ENCODE data around the gene PHGDH. TPM values are rescaled to one million over a fixed set of nuclear protein-coding genes. Genes with fewer than 3 reads are reported as not detected.

Gene PHGDH
- total and polyA plus RNA-seq, 9 of the 15 experiments (the other 6 are each of a cell fraction or from before 2014, with no cell fraction given), result 6.7 to 84.2 (median 36.2) TPM

DNA sequence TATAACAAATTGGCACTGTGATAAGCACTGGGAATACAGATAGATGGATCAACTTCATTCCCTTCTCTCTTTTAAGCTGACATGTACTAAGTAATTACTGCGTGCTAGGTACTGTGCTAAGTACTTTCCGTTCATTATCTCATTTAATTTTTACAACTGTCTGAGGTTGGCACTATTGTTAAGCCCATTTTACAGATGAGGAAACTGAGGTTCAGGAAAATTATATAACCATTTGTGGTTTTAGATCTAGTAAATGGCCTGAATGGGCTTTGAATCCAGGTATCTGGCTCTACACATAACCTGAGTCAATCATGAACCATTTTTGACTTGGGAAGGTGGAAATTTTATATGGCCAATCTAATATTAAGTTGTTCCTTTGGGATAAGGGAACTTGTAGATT is 60.6 kb downstream of the PHGDH start (continued):
- no peak for TF ChIP-seq SRF (CRISPR knock-in tag; IDR thresholded peaks at IDR 0.05)
- TF ChIP-seq ZNF175 (CRISPR knock-in tag; IDR thresholded peaks at IDR 0.05; ENCODE audit: low read depth), result no peak
- TF ChIP-seq ADNP (tag; IDR thresholded peaks at IDR 0.05), result peak; percentile 72
- TF ChIP-seq RBM25 (IDR thresholded peaks at IDR 0.05; ENCODE audit: low read depth, low read length, severe bottlenecking), result peak; percentile 95
- no peak for TF ChIP-seq RFX7 (CRISPR knock-in tag; IDR thresholded peaks at IDR 0.05)

DNA sequence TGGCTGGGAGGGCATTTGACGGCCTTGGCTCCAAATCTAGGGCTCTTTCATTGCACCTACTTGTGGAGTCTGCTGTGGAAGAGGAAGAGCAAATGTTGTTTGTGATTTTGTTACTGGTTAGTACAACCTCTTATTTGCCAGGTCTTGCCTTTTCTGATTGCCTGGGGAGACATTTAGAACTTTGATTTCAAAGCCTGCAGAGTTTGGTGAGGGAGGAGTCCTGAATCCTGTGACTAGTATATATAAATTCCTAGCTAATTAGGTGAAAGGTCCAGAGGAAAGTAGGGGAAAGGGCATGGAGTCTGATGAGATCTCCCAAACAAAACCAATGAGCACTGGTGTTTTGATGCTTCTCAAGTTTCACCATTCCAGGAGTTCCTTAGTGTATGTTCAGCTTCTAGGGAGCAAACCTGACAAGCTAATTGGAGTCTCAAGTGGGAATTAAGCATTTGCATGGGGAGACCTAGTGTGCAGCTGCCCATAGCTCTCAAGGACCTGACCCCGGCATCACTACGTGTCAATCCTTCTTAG is 62.0 kb downstream of the PHGDH start:
- 0 out of 5 replicates have a peak, but pooled peaks cover 0 to 3% of the 10 kb centered on the region in 2 experiments for H3K4me1 ChIP-seq (replicated peaks in 1 of 2; ENCODE audit: control insufficient read depth in 2 of 2, insufficient read depth in 2 of 2, low read length in 2 of 2)
- BruUV-seq (replicated peaks), result no TSS peak
- ChIA-PET POLR2A (no interaction called here), CTCF (ENCODE audit: low intra/inter-chr PET ratio) (no interaction called here)
- H3K9me1 ChIP-seq (ENCODE audit: control insufficient read depth, insufficient read depth, low read length), result no peaks in the 10 kb centered on the region
- no peaks in the 10 kb centered on the region for H3K9me3 ChIP-seq (replicated peaks; ENCODE audit: control insufficient read depth, insufficient read depth, low read depth, low read length)
- H2AFZ ChIP-seq (ENCODE audit: low read depth, low read length), result no peak overlapping the region
- TF ChIP-seq PHF8 (IDR thresholded peaks at IDR 0.05; ENCODE audit: borderline replicate concordance, low read length), result no peak
- ATAC-seq, result no peak
- in situ Hi-C loops (cut with MboI) (no loop called here), intact Hi-C loops (cut with micrococcal nuclease) (no loop called here)
- no peak overlapping the region for H3K4me2 ChIP-seq (ENCODE audit: insufficient read depth, low read length)
- no peak for FAIRE-seq
- WGBS (ENCODE audit: insufficient coverage, low coverage, missing lambda C conversion rate), result 1% methylated on average over 3 of the region's 3 CpGs
- H3K4me3 ChIP-seq, result no peak overlapping the region
- H3K27ac ChIP-seq (ENCODE audit: extremely low read depth, low read depth, low read length), result no peak overlapping the region
- peaks cover 5 to 17% of the 10 kb centered on the region in 2 experiments for H3K27me3 ChIP-seq (ENCODE audit: control insufficient read depth in 2 of 2, insufficient read depth in 2 of 2, low read length in 2 of 2)
- no peaks in the 10 kb centered on the region for H4K20me1 ChIP-seq (replicated peaks; ENCODE audit: control insufficient read depth, insufficient read depth, low read length)
- no peaks in the 10 kb centered on the region for H3K79me2 ChIP-seq (ENCODE audit: control insufficient read depth, insufficient read depth, low read length)
- no peak overlapping the region for H3K9ac ChIP-seq (ENCODE audit: insufficient read depth in 1 of 2, low read depth in 2 of 2, low read length in 2 of 2)
- no peaks in the 10 kb centered on the region for H3K36me3 ChIP-seq (ENCODE audit: control insufficient read depth, insufficient read depth, low read length)
- DNase-seq (ENCODE audit: extremely low read depth in 1 of 4, low spot score in 3 of 4), result no peak

All from K562 (cell line).